PFSK-1 (cell line): Measurements from ENCODE around the gene CAPN5.

Experiments used
- FOXP2 ChIP-seq: optimal IDR thresholded peaks from 2 replicates; pipeline ENCODE3; 2011; ENCODE audit warnings: borderline replicate concordance, control low read depth, inconsistent platforms; ENCODE audit not compliant: insufficient read depth; ENCODE audit errors: extremely low read length, extremely low read depth
- POLR2AphosphoS5 ChIP-seq: IDR thresholded peaks from 2 replicates; pipeline ENCODE4 v1.6.1; 2012; ENCODE audit warnings: low read depth, mild to moderate bottlenecking, control low read depth, low read length, moderate library complexity
- REST ChIP-seq, 2 experiments: IDR thresholded peaks; 2 replicates each; pipeline versions ENCODE4 v1.6.1 to v1.8.0; 2011 to 2012; ENCODE audit warnings: low read depth in 2 of 2, low read length in 2 of 2, control low read depth in 1 of 2, inconsistent platforms in 1 of 2, mild to moderate bottlenecking in 1 of 2, moderate library complexity in 1 of 2; ENCODE audit not compliant: insufficient read depth in 1 of 2
- SIN3A ChIP-seq: IDR thresholded peaks from 2 replicates; pipeline ENCODE4 v1.6.1; 2012; ENCODE audit warnings: mild to moderate bottlenecking, low read length, moderate library complexity, borderline replicate concordance; ENCODE audit not compliant: insufficient read depth

- TF ChIP-seq SIN3A (no peak), REST (IDR thresholded peaks at IDR 0.05; ENCODE audit: insufficient read depth in 1 of 2, low read depth in 2 of 2, low read length in 2 of 2) (no peak), POLR2AphosphoS5 (no peak), FOXP2 (no peak)
Measured at GRCh38 chr11:77026743-77027142, 40.0 kb upstream of the CAPN5 start.
